Uterus (tissue), 4 donors: ENCODE results near the gene CACNA1A. TPM values are rescaled to one million over a fixed set of nuclear protein-coding genes. Genes with fewer than 3 reads are reported as not detected.

Source experiments
- DNase-seq, 2 donors: peaks; one replicate each; pipeline ENCODE4 v3.0.0-alpha.2; 2019 to 2020
- H3K27ac ChIP-seq, 2 donors: fragments of 200-600 bp; sonication (generic); 1 replicate in 1 of 2; 2 replicates in 1 of 2; pipeline ENCODE4 v1.5.1; 2016 to 2018
- H3K27me3 ChIP-seq, 2 donors: fragments of 200-600 bp; sonication (generic); one replicate each; pipeline ENCODE4 v1.5.1; 2018 to 2019; ENCODE audit warnings: control low read depth in 1 of 2
- H3K36me3 ChIP-seq, 2 donors: fragments of 200-600 bp; sonication (generic); one replicate each; pipeline ENCODE4 v1.5.1; 2019; ENCODE audit warnings: control low read depth in 1 of 2
- H3K4me1 ChIP-seq, 2 donors: fragments of 200-600 bp; sonication (generic); one replicate each; pipeline ENCODE4 v1.5.1; 2018 to 2019; ENCODE audit warnings: control low read depth in 1 of 2
- H3K4me3 ChIP-seq, 2 donors: fragments of 200-600 bp; sonication (generic); 1 replicate in 1 of 2; 2 replicates in 1 of 2; pipeline ENCODE4 v1.5.1; 2018 to 2019; ENCODE audit warnings: mild to moderate bottlenecking in 1 of 2
- H3K9me3 ChIP-seq, 2 donors: fragments of 200-600 bp; sonication (generic); one replicate each; pipeline ENCODE4 v1.5.1; 2019; ENCODE audit warnings: control low read depth in 1 of 2
- POLR2A ChIP-seq, 2 donors: fragments of 450-650 bp; IDR thresholded peaks; one replicate each; pipeline ENCODE4 v1.6.1; 2016; ENCODE audit warnings: antibody characterized with exemption in 2 of 2, mild to moderate bottlenecking in 1 of 2, moderate library complexity in 1 of 2
- intact Hi-C: fragments of 100-400 bp; cut with DNase I; formaldehyde crosslinking; loops from one replicate; pipeline ENCODE4 v1.15.1; 2023; ENCODE audit warnings: low total_unique reads
- total RNA-seq, 4 donors: library from RNA; depleted of rRNA in 3 of 4; stranded (reverse); fragments of >200 nt in 3 of 4; gene quantifications; one replicate each; pipeline versions ENCODE4 v1.1.0 to v1.2.4, GENCODE V29; 2014 to 2023
- TF ChIP-seq, protein P1 (sequence below), 4 experiments: fragments of 200-600 bp in 2 of 4; fragments of 450-650 bp in 2 of 4; sonication (generic) in 2 of 4; IDR thresholded peaks; one replicate each; pipeline ENCODE4 v1.5.1; 2016 to 2019; ENCODE audit warnings: antibody characterized with exemption in 4 of 4, mild to moderate bottlenecking in 2 of 4, moderate library complexity in 1 of 4
- donor health status: DM: yes; HTN: yes; CAD: no.

CACNA1A gene
- total RNA-seq, 4 donors from 2014 or later: 0.77 to 5.8 (median 0.96) TPM

DNA sequence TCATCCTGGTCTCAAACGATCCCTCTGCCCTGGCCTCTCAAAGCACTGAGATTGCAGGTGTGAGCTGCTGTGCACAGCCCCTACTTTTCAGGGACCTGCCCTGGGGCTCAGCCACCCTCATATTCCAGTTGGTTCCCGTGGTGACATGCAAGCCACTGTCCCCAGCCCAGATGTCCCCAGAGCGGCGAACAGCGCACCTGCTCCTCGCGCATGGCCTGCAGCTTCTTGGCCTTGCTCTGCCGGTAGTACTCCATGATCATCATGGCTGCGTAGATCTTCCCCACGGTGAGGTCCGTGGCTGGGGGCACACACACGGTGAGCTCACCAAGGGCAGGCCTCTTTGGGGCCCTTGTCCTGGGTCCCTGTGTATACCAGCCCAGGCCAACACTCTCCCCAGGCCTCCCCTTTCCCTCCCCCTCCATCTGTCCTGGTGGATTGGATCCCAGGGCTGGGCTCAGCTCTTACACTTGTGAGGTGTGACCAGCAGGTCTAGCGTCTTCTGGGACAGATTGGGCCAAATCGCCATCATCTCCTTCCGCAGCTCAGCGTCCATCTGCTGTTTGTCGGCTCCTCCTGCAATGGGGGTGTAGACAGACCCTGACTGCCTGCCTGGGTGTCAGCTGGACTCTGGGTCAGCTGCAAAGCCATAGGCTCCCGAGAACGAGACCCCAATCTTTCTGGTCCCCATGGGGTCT lies 292.1 kb downstream of the CACNA1A start:
- Histone ChIP-seq H3K27ac (no peak overlapping the region), H3K4me3 (no peak overlapping the region), H3K27me3 (no peaks in the 10 kb centered on the region), H3K36me3 (no peaks in the 10 kb centered on the region), H3K9me3 (no peaks in the 10 kb centered on the region), H3K4me1 (no peaks in the 10 kb centered on the region)
- DNase-seq: no peak
- intact Hi-C loops: no loop called here
- no peak for TF ChIP-seq POLR2A (IDR thresholded peaks at IDR 0.05)
- TF ChIP-seq, protein P1, sequence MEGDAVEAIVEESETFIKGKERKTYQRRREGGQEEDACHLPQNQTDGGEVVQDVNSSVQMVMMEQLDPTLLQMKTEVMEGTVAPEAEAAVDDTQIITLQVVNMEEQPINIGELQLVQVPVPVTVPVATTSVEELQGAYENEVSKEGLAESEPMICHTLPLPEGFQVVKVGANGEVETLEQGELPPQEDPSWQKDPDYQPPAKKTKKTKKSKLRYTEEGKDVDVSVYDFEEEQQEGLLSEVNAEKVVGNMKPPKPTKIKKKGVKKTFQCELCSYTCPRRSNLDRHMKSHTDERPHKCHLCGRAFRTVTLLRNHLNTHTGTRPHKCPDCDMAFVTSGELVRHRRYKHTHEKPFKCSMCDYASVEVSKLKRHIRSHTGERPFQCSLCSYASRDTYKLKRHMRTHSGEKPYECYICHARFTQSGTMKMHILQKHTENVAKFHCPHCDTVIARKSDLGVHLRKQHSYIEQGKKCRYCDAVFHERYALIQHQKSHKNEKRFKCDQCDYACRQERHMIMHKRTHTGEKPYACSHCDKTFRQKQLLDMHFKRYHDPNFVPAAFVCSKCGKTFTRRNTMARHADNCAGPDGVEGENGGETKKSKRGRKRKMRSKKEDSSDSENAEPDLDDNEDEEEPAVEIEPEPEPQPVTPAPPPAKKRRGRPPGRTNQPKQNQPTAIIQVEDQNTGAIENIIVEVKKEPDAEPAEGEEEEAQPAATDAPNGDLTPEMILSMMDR (IDR thresholded peaks at IDR 0.05): no peak

DNA sequence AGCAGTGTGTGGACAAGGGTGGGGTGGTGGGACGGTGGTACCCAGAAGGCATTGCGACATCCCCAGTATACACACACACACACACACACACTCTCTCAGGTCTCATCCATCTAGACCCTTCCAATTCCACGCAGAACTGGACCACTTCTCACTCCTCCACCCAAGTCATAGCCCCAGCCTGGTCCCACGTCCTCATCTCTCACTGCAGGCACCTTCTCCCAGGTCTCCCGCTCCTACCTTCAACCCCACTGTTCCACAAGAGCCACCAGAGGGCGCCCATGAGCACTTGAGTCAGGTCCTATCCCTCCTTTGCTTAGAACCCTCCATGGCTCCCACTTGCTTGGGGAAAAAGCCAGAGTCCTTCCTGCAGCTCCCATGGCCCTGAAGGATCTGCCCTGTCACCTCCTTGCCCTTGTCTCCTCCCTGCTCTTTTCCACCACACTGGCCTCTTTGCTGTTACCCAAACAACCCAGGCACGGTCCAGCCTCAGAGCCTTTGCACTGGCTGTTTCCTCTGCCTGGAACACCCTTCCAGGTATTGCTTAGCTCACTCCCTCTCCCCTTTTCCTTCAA lies 293.4 kb downstream of the CACNA1A start:
- Histone ChIP-seq H3K27ac (no peak overlapping the region), H3K9me3 (no peaks in the 10 kb centered on the region), H3K4me1 (no peaks in the 10 kb centered on the region), H3K36me3 (no peaks in the 10 kb centered on the region), H3K4me3 (no peak overlapping the region), H3K27me3 (no peaks in the 10 kb centered on the region)
- DNase-seq: peak in 1 of 2 donors; percentile 54
- intact Hi-C loops: no loop called here
- TF ChIP-seq, protein P1 (IDR thresholded peaks at IDR 0.05): peak in 3 of 4 experiments; percentile 25 to 32 (median 30)
- no peak for TF ChIP-seq POLR2A (IDR thresholded peaks at IDR 0.05)

DNA sequence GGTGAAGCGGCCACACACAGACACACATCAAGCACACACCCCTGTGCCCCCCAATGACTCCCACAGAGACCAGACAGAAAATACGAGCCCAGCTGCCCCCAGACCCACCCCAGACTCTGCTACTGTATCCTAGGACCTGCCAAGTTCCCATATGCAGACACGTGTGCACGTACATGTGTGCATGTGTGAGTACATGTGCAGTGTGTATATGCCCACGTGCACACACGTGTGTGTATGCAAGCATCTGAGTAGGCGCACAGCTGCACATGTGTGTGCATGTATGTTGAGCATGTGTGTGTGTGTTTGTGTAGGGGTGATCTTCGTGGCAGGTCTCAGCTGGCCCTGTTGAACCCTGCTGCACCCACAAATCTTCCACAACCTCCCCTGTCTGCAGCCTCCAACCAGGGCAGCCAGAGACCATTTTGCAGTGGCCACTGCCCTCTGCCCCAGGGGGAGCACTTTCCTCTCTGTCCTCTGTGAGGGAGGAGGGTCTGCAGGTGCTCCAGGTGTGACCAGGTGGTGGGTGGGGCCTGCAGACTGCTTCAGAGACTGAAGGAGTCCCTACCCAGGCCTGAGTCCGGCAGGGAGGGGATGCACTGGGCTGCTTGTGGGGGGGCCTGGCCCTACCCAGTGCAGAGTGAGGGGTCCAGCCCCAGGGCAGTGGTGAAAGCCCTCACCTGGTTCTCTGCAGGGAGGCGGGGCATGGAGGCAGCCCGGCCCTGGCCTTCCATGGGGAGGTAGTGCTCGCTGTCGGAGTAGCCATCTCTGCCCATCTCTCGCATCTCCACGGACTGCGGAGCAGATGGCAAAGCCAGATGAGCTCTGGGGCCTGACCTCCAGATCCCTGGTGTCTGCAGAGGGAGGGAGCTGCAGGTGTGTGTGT lies 294.6 kb downstream of the CACNA1A start:
- no peaks in the 10 kb centered on the region for H3K4me1 ChIP-seq
- intact Hi-C loops: no loop called here
- TF ChIP-seq POLR2A (IDR thresholded peaks at IDR 0.05): no peak
- TF ChIP-seq, protein P1 (IDR thresholded peaks at IDR 0.05): no peak
- DNase-seq: no peak
- H3K27me3 ChIP-seq: no peaks in the 10 kb centered on the region
- no peaks in the 10 kb centered on the region for H3K9me3 ChIP-seq
- no peak overlapping the region for H3K4me3 ChIP-seq
- H3K27ac ChIP-seq: no peak overlapping the region
- no peaks in the 10 kb centered on the region for H3K36me3 ChIP-seq

DNA sequence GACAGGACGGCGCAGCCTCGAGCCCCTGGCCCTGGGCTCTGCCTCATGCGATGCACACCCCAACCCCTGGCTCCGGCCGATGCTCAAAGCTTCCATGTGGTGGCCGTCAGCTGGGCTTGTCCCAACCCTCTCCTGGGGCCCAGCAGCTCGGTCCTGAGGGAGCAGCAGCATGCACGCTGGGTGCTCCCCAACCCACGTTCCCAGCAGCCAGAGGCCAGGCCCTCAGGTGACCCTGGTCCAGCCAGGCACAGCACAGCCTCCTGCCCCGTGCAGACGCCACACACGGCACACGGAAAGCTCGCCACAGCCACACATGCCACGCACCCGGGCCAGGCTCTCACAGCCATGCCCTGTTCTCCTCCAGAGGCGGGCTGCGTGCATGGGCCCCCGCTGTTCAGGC lies 295.3 kb downstream of the CACNA1A start:
- H3K4me3 ChIP-seq: no peak overlapping the region
- H3K36me3 ChIP-seq: no peaks in the 10 kb centered on the region
- no peaks in the 10 kb centered on the region for H3K27me3 ChIP-seq
- intact Hi-C loops: no loop called here
- no peaks in the 10 kb centered on the region for H3K9me3 ChIP-seq
- TF ChIP-seq POLR2A (IDR thresholded peaks at IDR 0.05): no peak
- TF ChIP-seq, protein P1 (IDR thresholded peaks at IDR 0.05): no peak
- H3K4me1 ChIP-seq: no peaks in the 10 kb centered on the region
- no peak overlapping the region for H3K27ac ChIP-seq
- no peak for DNase-seq
